Thyroid gland (tissue), 4 donors: ENCODE measurements around the gene ALKBH2. TPM values are rescaled to one million over a fixed set of nuclear protein-coding genes. Genes with fewer than 3 reads are reported as not detected.

Source experiments
- DNase-seq, 2 donors: peaks; one replicate each; pipeline ENCODE4 v3.0.0-alpha.2; 2019
- H3K27ac ChIP-seq, 3 donors: fragments of 200-600 bp; sonication (generic); 1 replicate in 2 of 3; 2 replicates in 1 of 3; pipeline ENCODE4 v1.5.1; 2016 to 2019; ENCODE audit warnings: mild to moderate bottlenecking in 1 of 3, moderate library complexity in 1 of 3
- H3K27me3 ChIP-seq: fragments of 200-600 bp; sonication (generic); one replicate; pipeline ENCODE4 v1.5.1; 2019
- H3K36me3 ChIP-seq, 2 donors: fragments of 200-600 bp; sonication (generic); one replicate each; pipeline ENCODE4 v1.5.1; 2016 to 2019
- H3K4me1 ChIP-seq, 2 donors: fragments of 200-600 bp; sonication (generic); one replicate each; pipeline ENCODE4 v1.5.1; 2017 to 2019
- H3K4me3 ChIP-seq, 3 donors: fragments of 200-600 bp; sonication (generic); replicated peaks in 1 of 3; 1 replicate in 2 of 3; 2 replicates in 1 of 3; pipeline ENCODE4 v1.5.1; 2016; ENCODE audit warnings: mild to moderate bottlenecking in 1 of 3
- H3K9me3 ChIP-seq: fragments of 200-600 bp; sonication (generic); one replicate; pipeline ENCODE4 v1.5.1; 2017
- CTCF ChIP-seq, 6 experiments: fragments of 200-600 bp in 3 of 6; fragments of 450-650 bp in 3 of 6; sonication (generic) in 3 of 6; IDR thresholded peaks; one replicate each; pipeline ENCODE4 v1.5.1; 2016 to 2019; ENCODE audit warnings: antibody characterized with exemption in 6 of 6, mild to moderate bottlenecking in 2 of 6, inconsistent platforms in 1 of 6, moderate library complexity in 1 of 6
- POLR2A ChIP-seq, 2 donors: fragments of 450-650 bp; IDR thresholded peaks; one replicate each; pipeline ENCODE4 v1.6.1; 2017; ENCODE audit warnings: antibody characterized with exemption in 2 of 2, mild to moderate bottlenecking in 2 of 2, moderate library complexity in 1 of 2
- WGBS, 2 donors: methylation state at CpG; one replicate each; pipeline ENCODE4 v1.1.5; 2017; 5-methylcytosine and 5-hydroxymethylcytosine counted together
- intact Hi-C: fragments of 100-400 bp; cut with DNase I; formaldehyde crosslinking; loops from one replicate; pipeline ENCODE4 v1.15.1; 2023
- total RNA-seq, 4 donors: library from RNA; depleted of rRNA; stranded (reverse); fragments of >200 nt; gene quantifications; one replicate each; pipeline ENCODE4 v1.2.3, GENCODE V29; 2016

ALKBH2 gene
- total RNA-seq, 4 donors from 2014 or later, result 7.6 to 34.5 (median 16.7) TPM

GRCh38 chr12:109134186-109134917 is 41.1 kb upstream of the ALKBH2 start:
- H3K27ac ChIP-seq, result peak overlapping the region; percentile 1 to 64 (median 22)
- H3K27me3 ChIP-seq, result no peaks in the 10 kb centered on the region
- no peaks in the 10 kb centered on the region for H3K9me3 ChIP-seq
- peak; percentile 30 to 50 for DNase-seq
- peaks cover 50 to 64% of the 10 kb centered on the region in 2 donors for H3K4me1 ChIP-seq
- intact Hi-C loops, result no loop called here
- peak in 4 of 6 experiments; percentile 17 to 46 (median 34) for TF ChIP-seq CTCF (IDR thresholded peaks at IDR 0.05)
- no peak for TF ChIP-seq POLR2A (IDR thresholded peaks at IDR 0.05)
- 49 to 59% methylated on average over 6 of the region's 6 CpGs for WGBS, 2 donors
- no peak overlapping the region for H3K4me3 ChIP-seq
- H3K36me3 ChIP-seq, result no peaks in the 10 kb centered on the region

GRCh38 chr12:109131154-109132050 is 38.1 kb upstream of the ALKBH2 start:
- no peak overlapping the region for H3K4me3 ChIP-seq
- H3K27ac ChIP-seq, result peak overlapping the region; percentile 80 to 86 (median 82)
- WGBS, 2 donors, result 47 to 55% methylated on average over 24 of the region's 24 CpGs
- no peaks in the 10 kb centered on the region for H3K9me3 ChIP-seq
- TF ChIP-seq CTCF (IDR thresholded peaks at IDR 0.05) (no peak), POLR2A (IDR thresholded peaks at IDR 0.05) (peak in 1 of 2 donors; percentile 69)
- H3K36me3 ChIP-seq, result no peaks in the 10 kb centered on the region
- DNase-seq, result peak; percentile 97 to 98
- H3K27me3 ChIP-seq, result no peaks in the 10 kb centered on the region
- intact Hi-C loops, result no loop called here
- peaks cover 33 to 52% of the 10 kb centered on the region in 2 donors for H3K4me1 ChIP-seq

DNA sequence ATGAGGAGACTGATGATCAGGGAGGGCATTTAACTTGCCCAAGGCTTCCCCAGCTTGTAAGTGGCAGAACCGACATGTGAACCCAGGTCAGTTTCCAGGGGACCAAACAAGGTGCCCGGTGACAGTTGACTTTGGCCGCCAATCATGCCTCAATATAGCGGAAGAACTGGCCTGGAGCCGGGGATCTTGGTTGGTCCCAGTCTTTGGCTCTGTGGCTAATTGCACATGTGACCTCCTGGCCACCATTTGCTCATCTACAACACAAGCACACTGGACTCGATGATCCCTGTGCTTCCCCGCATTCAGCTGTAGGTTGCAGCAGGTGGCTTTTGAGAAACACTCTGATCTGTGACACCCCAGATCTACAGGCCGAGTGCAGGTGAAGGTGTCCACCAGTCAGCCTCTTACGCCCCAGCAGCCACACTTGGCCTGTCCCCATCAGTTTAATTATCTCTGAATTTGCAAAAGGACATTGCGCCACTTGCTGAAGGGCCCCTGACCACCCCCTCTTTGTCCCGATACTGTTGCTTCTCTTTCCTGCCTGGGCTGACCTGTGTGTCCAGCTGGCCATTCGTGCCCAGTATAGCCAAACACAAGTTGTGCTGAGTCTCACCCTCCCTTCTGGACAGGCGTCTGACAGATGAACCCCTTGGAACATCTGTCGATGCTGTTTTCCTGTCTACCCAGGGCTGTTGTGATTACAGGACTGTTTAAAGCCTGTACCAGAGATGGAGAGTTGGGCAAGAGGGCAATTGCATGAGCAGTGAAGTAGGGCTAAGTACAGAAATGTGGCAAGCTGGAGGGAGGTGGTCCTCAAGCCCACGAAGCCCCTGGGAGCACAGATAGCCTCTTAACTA is 37.3 kb upstream of the ALKBH2 start:
- Histone ChIP-seq H3K36me3 (no peaks in the 10 kb centered on the region), H3K27ac (peak overlapping the region; percentile 72 to 86 (median 80)), H3K4me1 (peaks cover 33 to 51% of the 10 kb centered on the region in 2 donors), H3K27me3 (no peaks in the 10 kb centered on the region), H3K4me3 (no peak overlapping the region), H3K9me3 (no peaks in the 10 kb centered on the region)
- 78 to 80% methylated on average over 14 to 15 of the region's 15 CpGs for WGBS, 2 donors
- intact Hi-C loops, result no loop called here
- no peak for DNase-seq
- TF ChIP-seq POLR2A (IDR thresholded peaks at IDR 0.05), result no peak
- no peak for TF ChIP-seq CTCF (IDR thresholded peaks at IDR 0.05)

DNA sequence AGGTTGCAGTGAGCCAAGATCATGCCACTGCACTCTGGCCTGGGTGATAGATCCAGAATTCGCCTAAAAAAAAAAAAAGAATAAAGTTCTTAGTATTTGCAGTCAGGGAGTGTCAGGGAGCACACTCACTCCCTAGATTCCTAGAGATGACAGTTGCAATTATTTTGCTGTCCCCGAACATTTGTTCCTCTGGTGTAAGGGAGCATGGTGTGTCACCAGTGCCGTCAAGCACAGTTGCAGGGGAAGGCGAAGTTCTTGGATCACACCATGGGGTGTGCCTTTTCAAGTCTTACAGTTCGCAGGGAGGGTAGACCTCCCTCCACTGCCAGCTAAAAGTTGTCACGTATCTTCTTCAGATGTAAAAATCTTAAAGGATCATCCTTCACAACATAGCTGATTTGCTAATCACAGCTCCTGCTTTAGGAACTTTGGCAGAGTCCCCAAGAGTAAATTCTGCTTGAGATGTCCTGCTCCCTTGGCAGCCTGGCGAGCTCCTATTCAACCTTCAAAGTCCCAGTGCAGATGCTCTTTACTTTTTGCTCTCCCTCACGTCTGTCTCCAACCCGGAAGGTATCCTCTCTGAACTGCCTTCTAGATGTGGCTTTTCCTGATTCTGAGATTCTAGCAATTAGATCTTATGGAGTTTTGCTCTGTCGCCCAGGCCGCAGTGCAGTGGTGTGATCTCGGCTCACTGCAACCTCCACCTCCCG is 34.4 kb upstream of the ALKBH2 start:
- no peaks in the 10 kb centered on the region for H3K36me3 ChIP-seq
- H3K27ac ChIP-seq, result no peak overlapping the region
- H3K27me3 ChIP-seq, result no peaks in the 10 kb centered on the region
- DNase-seq, result no peak
- no peaks in the 10 kb centered on the region for H3K9me3 ChIP-seq
- TF ChIP-seq POLR2A (IDR thresholded peaks at IDR 0.05) (no peak), CTCF (IDR thresholded peaks at IDR 0.05) (no peak)
- peaks cover 18 to 48% of the 10 kb centered on the region in 2 donors for H3K4me1 ChIP-seq
- H3K4me3 ChIP-seq, result no peak overlapping the region
- intact Hi-C loops, result no loop called here
- 89 to 91% methylated on average over 13 of the region's 13 CpGs for WGBS, 2 donors
